DND-41 (cell line): ENCODE results near the gene MMAB.

ENCODE experiments used
- ATAC-seq: fragments of 200-7000 bp; cut with Tn5 transposase; 3 replicates; pipeline ENCODE4 v1.9.1; 2021; ENCODE audit warnings: low read depth; ENCODE audit not compliant: insufficient read depth
- DNase-seq: peaks from one replicate; pipeline ENCODE4 v3.0.0-alpha.2; 2020
- H2AFZ ChIP-seq: 2 replicates; pipeline ENCODE4 v1.6.0; 2012; ENCODE audit warnings: low read depth, low read length
- H3K27ac ChIP-seq: 2 replicates; pipeline ENCODE4 v1.5.1; 2012; ENCODE audit warnings: low read length, inconsistent platforms
- H3K27me3 ChIP-seq: fragments of 200-600 bp; sonication (generic); 2 replicates; pipeline ENCODE4 v1.6.0; 2012; ENCODE audit warnings: low read length, mild to moderate bottlenecking, inconsistent platforms; ENCODE audit not compliant: insufficient read depth, poor library complexity
- H3K36me3 ChIP-seq: 2 replicates; pipeline ENCODE4 v1.5.1; 2012; ENCODE audit warnings: low read length, inconsistent platforms; ENCODE audit not compliant: insufficient read depth
- H3K4me1 ChIP-seq: 2 replicates; pipeline ENCODE4 v1.5.1; 2012; ENCODE audit warnings: mild to moderate bottlenecking, low read length; ENCODE audit not compliant: insufficient read depth
- H3K4me2 ChIP-seq: 2 replicates; pipeline ENCODE4 v1.6.0; 2012; ENCODE audit warnings: mild to moderate bottlenecking, moderate library complexity, low read length, inconsistent platforms; ENCODE audit not compliant: insufficient read depth
- H3K4me3 ChIP-seq, 2 experiments: fragments of 200-600 bp in 1 of 2; shearing (Covaris generic) in 1 of 2; 2 replicates each; pipeline ENCODE4 v1.5.1; 2012 to 2016; ENCODE audit warnings: inconsistent platforms in 2 of 2, low read length in 2 of 2, mild to moderate bottlenecking in 2 of 2, low read depth in 1 of 2, moderate library complexity in 1 of 2
- H3K79me2 ChIP-seq: 2 replicates; pipeline ENCODE4 v1.6.0; 2012; ENCODE audit warnings: low read length, inconsistent platforms; ENCODE audit not compliant: insufficient read depth
- H3K9ac ChIP-seq: 2 replicates; pipeline ENCODE4 v1.6.0; 2012; ENCODE audit warnings: low read depth, mild to moderate bottlenecking, inconsistent platforms, low read length, moderate library complexity
- H3K9me3 ChIP-seq: 2 replicates; pipeline ENCODE4 v1.5.1; 2012; ENCODE audit warnings: low read length, moderate library complexity, mild to moderate bottlenecking, inconsistent platforms; ENCODE audit not compliant: insufficient read depth, severe bottlenecking
- H4K20me1 ChIP-seq: 2 replicates; pipeline ENCODE4 v1.6.0; 2012; ENCODE audit warnings: low read length; ENCODE audit not compliant: insufficient read depth
- EZH2 ChIP-seq: IDR thresholded peaks from 3 replicates; pipeline ENCODE4 v1.6.1; 2012; ENCODE audit warnings: borderline replicate concordance, low read depth, mild to moderate bottlenecking, moderate library complexity, low read length, inconsistent platforms; ENCODE audit not compliant: severe bottlenecking
- TF ChIP-seq, protein P1 (sequence below): IDR thresholded peaks from 2 replicates; pipeline ENCODE4 v1.5.1; 2012; ENCODE audit warnings: borderline replicate concordance, low read length, moderate library complexity, mild to moderate bottlenecking; ENCODE audit not compliant: poor library complexity, severe bottlenecking; ENCODE audit errors: extremely low read depth

MMAB gene

GRCh38 chr12:109619002-109619604, 45.8 kb upstream of the MMAB start:
- H3K4me2 ChIP-seq, result no peak overlapping the region
- H4K20me1 ChIP-seq, result peaks cover 2% of the 10 kb centered on the region; the same call in 1 of the 2 replicates
- H3K27me3 ChIP-seq, result peaks cover 19% of the 10 kb centered on the region
- ATAC-seq, result no peak
- no peak overlapping the region for H3K27ac ChIP-seq
- no peak for DNase-seq
- H3K4me1 ChIP-seq, result no peaks in the 10 kb centered on the region
- no peak for TF ChIP-seq EZH2
- TF ChIP-seq, protein P1, sequence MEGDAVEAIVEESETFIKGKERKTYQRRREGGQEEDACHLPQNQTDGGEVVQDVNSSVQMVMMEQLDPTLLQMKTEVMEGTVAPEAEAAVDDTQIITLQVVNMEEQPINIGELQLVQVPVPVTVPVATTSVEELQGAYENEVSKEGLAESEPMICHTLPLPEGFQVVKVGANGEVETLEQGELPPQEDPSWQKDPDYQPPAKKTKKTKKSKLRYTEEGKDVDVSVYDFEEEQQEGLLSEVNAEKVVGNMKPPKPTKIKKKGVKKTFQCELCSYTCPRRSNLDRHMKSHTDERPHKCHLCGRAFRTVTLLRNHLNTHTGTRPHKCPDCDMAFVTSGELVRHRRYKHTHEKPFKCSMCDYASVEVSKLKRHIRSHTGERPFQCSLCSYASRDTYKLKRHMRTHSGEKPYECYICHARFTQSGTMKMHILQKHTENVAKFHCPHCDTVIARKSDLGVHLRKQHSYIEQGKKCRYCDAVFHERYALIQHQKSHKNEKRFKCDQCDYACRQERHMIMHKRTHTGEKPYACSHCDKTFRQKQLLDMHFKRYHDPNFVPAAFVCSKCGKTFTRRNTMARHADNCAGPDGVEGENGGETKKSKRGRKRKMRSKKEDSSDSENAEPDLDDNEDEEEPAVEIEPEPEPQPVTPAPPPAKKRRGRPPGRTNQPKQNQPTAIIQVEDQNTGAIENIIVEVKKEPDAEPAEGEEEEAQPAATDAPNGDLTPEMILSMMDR, result no peak
- H2AFZ ChIP-seq, result no peak overlapping the region
- no peaks in the 10 kb centered on the region for H3K79me2 ChIP-seq
- H3K4me3 ChIP-seq, result no peak overlapping the region
- no peaks in the 10 kb centered on the region for H3K36me3 ChIP-seq
- H3K9ac ChIP-seq, result no peak overlapping the region
- no peaks in the 10 kb centered on the region for H3K9me3 ChIP-seq

- no peak for ATAC-seq
- TF ChIP-seq EZH2, result no peak
- TF ChIP-seq, protein P1, result no peak
- H2AFZ ChIP-seq, result no peak overlapping the region
- H3K4me3 ChIP-seq, result no peak overlapping the region
- H3K27ac ChIP-seq, result no peak overlapping the region
- H3K79me2 ChIP-seq, result no peaks in the 10 kb centered on the region
- H3K9ac ChIP-seq, result no peak overlapping the region
- peaks cover 2% of the 10 kb centered on the region; the same call in 1 of the 2 replicates for H4K20me1 ChIP-seq
- no peaks in the 10 kb centered on the region for H3K36me3 ChIP-seq
- H3K27me3 ChIP-seq, result peaks cover 21% of the 10 kb centered on the region
- H3K4me2 ChIP-seq, result no peak overlapping the region
- DNase-seq, result no peak
- no peaks in the 10 kb centered on the region for H3K4me1 ChIP-seq
- H3K9me3 ChIP-seq, result no peaks in the 10 kb centered on the region
These were observed 44.8 kb upstream of the MMAB start for GRCh38 chr12:109618082-109618481.

DNA sequence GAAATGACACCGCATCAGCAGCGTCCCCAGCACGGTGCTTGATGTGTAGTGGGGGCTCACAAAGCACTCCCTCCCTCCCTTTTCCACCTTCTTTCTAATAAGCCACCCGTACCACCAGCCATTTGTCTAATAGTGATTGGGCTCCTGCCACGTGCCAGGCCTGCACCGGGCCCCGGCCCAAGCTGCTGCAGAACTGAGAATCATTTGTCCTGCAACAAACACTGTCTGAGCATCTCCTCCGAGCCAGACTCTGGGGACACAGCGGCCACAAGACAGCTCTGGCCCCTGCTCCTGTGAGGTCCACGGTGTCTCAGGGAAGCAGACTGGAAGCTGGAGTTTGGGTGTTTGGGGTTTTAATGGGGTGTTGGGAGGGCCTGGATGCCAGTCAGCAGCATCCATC, 44.2 kb upstream of the MMAB start:
- no peaks in the 10 kb centered on the region for H3K36me3 ChIP-seq
- H4K20me1 ChIP-seq, result peaks cover 2% of the 10 kb centered on the region; the same call in 1 of the 2 replicates
- DNase-seq (no peak), ATAC-seq (no peak)
- no peak overlapping the region for H3K9ac ChIP-seq
- no peak overlapping the region for H3K27ac ChIP-seq
- H3K27me3 ChIP-seq, result peaks cover 21% of the 10 kb centered on the region
- H3K9me3 ChIP-seq, result no peaks in the 10 kb centered on the region
- no peak overlapping the region for H3K4me2 ChIP-seq
- no peak overlapping the region for H3K4me3 ChIP-seq
- no peaks in the 10 kb centered on the region for H3K79me2 ChIP-seq
- H2AFZ ChIP-seq, result no peak overlapping the region
- TF ChIP-seq EZH2, result no peak
- TF ChIP-seq, protein P1, result no peak
- no peaks in the 10 kb centered on the region for H3K4me1 ChIP-seq
